DND-41 (cell line): ENCODE measurements around the gene NELFB.

ENCODE experiments used
- EZH2 ChIP-seq: IDR thresholded peaks from 3 replicates; pipeline ENCODE4 v1.6.1; 2012; ENCODE audit warnings: borderline replicate concordance, low read depth, mild to moderate bottlenecking, moderate library complexity, low read length, inconsistent platforms; ENCODE audit not compliant: severe bottlenecking
- TF ChIP-seq, protein P1 (sequence below): IDR thresholded peaks from 2 replicates; pipeline ENCODE4 v1.5.1; 2012; ENCODE audit warnings: borderline replicate concordance, low read length, moderate library complexity, mild to moderate bottlenecking; ENCODE audit not compliant: poor library complexity, severe bottlenecking; ENCODE audit errors: extremely low read depth

- TF ChIP-seq, protein P1, sequence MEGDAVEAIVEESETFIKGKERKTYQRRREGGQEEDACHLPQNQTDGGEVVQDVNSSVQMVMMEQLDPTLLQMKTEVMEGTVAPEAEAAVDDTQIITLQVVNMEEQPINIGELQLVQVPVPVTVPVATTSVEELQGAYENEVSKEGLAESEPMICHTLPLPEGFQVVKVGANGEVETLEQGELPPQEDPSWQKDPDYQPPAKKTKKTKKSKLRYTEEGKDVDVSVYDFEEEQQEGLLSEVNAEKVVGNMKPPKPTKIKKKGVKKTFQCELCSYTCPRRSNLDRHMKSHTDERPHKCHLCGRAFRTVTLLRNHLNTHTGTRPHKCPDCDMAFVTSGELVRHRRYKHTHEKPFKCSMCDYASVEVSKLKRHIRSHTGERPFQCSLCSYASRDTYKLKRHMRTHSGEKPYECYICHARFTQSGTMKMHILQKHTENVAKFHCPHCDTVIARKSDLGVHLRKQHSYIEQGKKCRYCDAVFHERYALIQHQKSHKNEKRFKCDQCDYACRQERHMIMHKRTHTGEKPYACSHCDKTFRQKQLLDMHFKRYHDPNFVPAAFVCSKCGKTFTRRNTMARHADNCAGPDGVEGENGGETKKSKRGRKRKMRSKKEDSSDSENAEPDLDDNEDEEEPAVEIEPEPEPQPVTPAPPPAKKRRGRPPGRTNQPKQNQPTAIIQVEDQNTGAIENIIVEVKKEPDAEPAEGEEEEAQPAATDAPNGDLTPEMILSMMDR, result no peak
- no peak for TF ChIP-seq EZH2
Observed at GRCh38 chr9:137266162-137266527, 11.0 kb downstream of the NELFB start.
